ENCODE data around the gene GARS1.

GRCh38 chr7:30584415-30584814 is 10.3 kb upstream of the GARS1 start:
- no peak for TF ChIP-seq CTCF (IDR thresholded peaks at IDR 0.05; ENCODE audit: low read depth, low read length, poor library complexity, severe bottlenecking)
- TF ChIP-seq EZH2phosphoT487 (IDR thresholded peaks at IDR 0.05; ENCODE audit: borderline replicate concordance, low read length): no peak

All from DOHH2 (cell line).